HCT116 (cell line): ENCODE data around the gene ELP5. TPM values are rescaled to one million over a fixed set of nuclear protein-coding genes. Genes with fewer than 3 reads are reported as not detected.

Experiments used
- ATAC-seq: fragments of 200-7000 bp; cut with Tn5 transposase; 2 replicates; pipeline ENCODE4 v1.9.1; 2020; ENCODE audit warnings: mild to moderate bottlenecking, moderate library complexity
- BruUV-seq: library from RNA; stranded (reverse); fragments of 400-500 nt; replicated peaks from 2 replicates; lab custom pipeline; 2021; lab: Mats Ljungman, UMichigan
- CTCF ChIA-PET: fragments of 300-600 bp; sonication (Branson Sonifier 250); formaldehyde crosslinking; loops from one replicate; lab custom pipeline; 2021; ENCODE audit warnings: antibody characterized with exemption; lab: Charles Lee
- POLR2A ChIA-PET: fragments of 300-600, 350-600 bp; sonication (Branson Sonifier 250); formaldehyde crosslinking; loops from one replicate; lab custom pipeline; 2021; ENCODE audit warnings: antibody characterized with exemption; lab: Charles Lee
- RAD21 ChIA-PET, 2 experiments: fragments of 300-600 bp; sonication (Branson Sonifier 250); formaldehyde crosslinking; loops; one replicate each; lab custom pipeline; 2023; ENCODE audit warnings: low total read pairs in 2 of 2; ENCODE audit not compliant: uncharacterized antibody in 2 of 2, unreplicated experiment in 2 of 2, low non-redundant PET in 1 of 2; lab: Charles Lee
- DNase-seq: peaks from one replicate; pipeline ENCODE4 v3.0.0-alpha.2; 2010; ENCODE audit warnings: low read depth, low spot score
- H2AFZ ChIP-seq: fragments of 200-600 bp; shearing (Covaris generic), sonication (generic); 2 replicates; pipeline ENCODE4 v1.6.1; 2017; ENCODE audit warnings: low read depth, mixed run types, mixed read lengths, antibody characterized with exemption, low read length; ENCODE audit not compliant: poor library complexity, severe bottlenecking
- H3K27ac ChIP-seq: 2 replicates; pipeline ENCODE4 v1.5.1; 2012; ENCODE audit warnings: low read depth, low read length
- H3K27me3 ChIP-seq: fragments of 200-600 bp; sonication (generic); 2 replicates; pipeline ENCODE4 v1.6.1; 2016; ENCODE audit warnings: mixed run types, low read length, mixed read lengths; ENCODE audit not compliant: insufficient read depth
- H3K36me3 ChIP-seq, 2 experiments: fragments of 200-500 bp in 1 of 2; fragments of 200-600 bp in 1 of 2; sonication (Bioruptor generic) in 1 of 2; sonication (generic) in 1 of 2; 2 replicates each; pipeline versions ENCODE4 v1.5.1 to v1.6.1; 2014 to 2016; ENCODE audit warnings: low read length in 2 of 2, inconsistent platforms in 1 of 2, mixed read lengths in 1 of 2, mixed run types in 1 of 2; ENCODE audit not compliant: insufficient read depth in 2 of 2, control insufficient read depth in 1 of 2
- H3K4me1 ChIP-seq, 2 experiments: fragments of 200-600 bp in 1 of 2; sonication (generic) in 1 of 2; 2 replicates each; pipeline versions ENCODE4 v1.5.1 to v1.6.1; 2012 to 2017; ENCODE audit warnings: low read length in 2 of 2, inconsistent platforms in 1 of 2, mild to moderate bottlenecking in 1 of 2, mixed read lengths in 1 of 2, mixed run types in 1 of 2, moderate library complexity in 1 of 2; ENCODE audit not compliant: insufficient read depth in 2 of 2, control insufficient read depth in 1 of 2
- H3K4me2 ChIP-seq: fragments of 200-600 bp; sonication (generic); 2 replicates; pipeline ENCODE4 v1.6.1; 2017; ENCODE audit warnings: mixed run types, low read length, mixed read lengths
- H3K4me3 ChIP-seq, 2 experiments: fragments of 200-600 bp in 1 of 2; sonication (generic) in 1 of 2; replicated peaks in 1 of 2; 2 replicates each; pipeline ENCODE4 v1.5.1; 2011 to 2016; ENCODE audit warnings: low read length in 2 of 2, control low read depth in 1 of 2, low read depth in 1 of 2, mild to moderate bottlenecking in 1 of 2, mixed read lengths in 1 of 2, mixed run types in 1 of 2
- H3K79me2 ChIP-seq: fragments of 200-600 bp; sonication (generic); 2 replicates; pipeline ENCODE4 v1.6.1; 2017; ENCODE audit warnings: mild to moderate bottlenecking, mixed run types, low read length, moderate library complexity, mixed read lengths; ENCODE audit not compliant: insufficient read depth
- H3K9ac ChIP-seq: fragments of 200-600 bp; sonication (generic); 2 replicates; pipeline ENCODE4 v1.6.1; 2016; ENCODE audit warnings: low read length, mixed read lengths
- H3K9me2 ChIP-seq: fragments of 200-600 bp; sonication (generic), shearing (Covaris generic); 2 replicates; pipeline ENCODE4 v1.6.1; 2017; ENCODE audit warnings: mixed run types, mild to moderate bottlenecking, moderate library complexity; ENCODE audit not compliant: insufficient read depth
- H3K9me3 ChIP-seq, 2 experiments: fragments of 200-500 bp in 1 of 2; fragments of 200-600 bp in 1 of 2; sonication (Bioruptor generic) in 1 of 2; sonication (generic) in 1 of 2; 2 replicates each; pipeline ENCODE4 v1.6.1; 2014 to 2017; ENCODE audit warnings: low read length in 2 of 2, mixed read lengths in 2 of 2, inconsistent platforms in 1 of 2, low read depth in 1 of 2, mild to moderate bottlenecking in 1 of 2, mixed run types in 1 of 2, moderate library complexity in 1 of 2; ENCODE audit not compliant: control insufficient read depth in 1 of 2, insufficient read depth in 1 of 2
- H4K20me1 ChIP-seq: fragments of 200-600 bp; sonication (generic), shearing (Covaris generic); 2 replicates; pipeline ENCODE4 v1.6.1; 2017; ENCODE audit warnings: mixed run types, mild to moderate bottlenecking, moderate library complexity; ENCODE audit not compliant: insufficient read depth
- CTCF ChIP-seq, 3 experiments: fragments of 200-600 bp in 1 of 3; sonication (generic) in 1 of 3; IDR thresholded peaks in 2 of 3; conservative IDR thresholded peaks in 1 of 3; 2 replicates each; pipeline ENCODE4 v1.5.1; 2012 to 2017; ENCODE audit warnings: low read depth in 2 of 3, low read length in 2 of 3, antibody characterized with exemption in 1 of 3, borderline replicate concordance in 1 of 3, control low read depth in 1 of 3, mild to moderate bottlenecking in 1 of 3, mixed read lengths in 1 of 3, mixed run types in 1 of 3, moderate library complexity in 1 of 3; ENCODE audit not compliant: insufficient read depth in 1 of 3
- POLR2A ChIP-seq: IDR thresholded peaks from 2 replicates; pipeline ENCODE4 v1.7.0; 2011; ENCODE audit warnings: borderline replicate concordance; ENCODE audit not compliant: insufficient read depth, insufficient read length; ENCODE audit errors: extremely low read depth
- POLR2AphosphoS5 ChIP-seq: IDR thresholded peaks from 2 replicates; pipeline ENCODE4 v1.6.1; 2011; ENCODE audit warnings: mild to moderate bottlenecking, low read depth, low read length, moderate library complexity
- RAD21 ChIP-seq: IDR thresholded peaks from 2 replicates; pipeline ENCODE4 v1.6.1; 2012; ENCODE audit warnings: low read depth, mild to moderate bottlenecking
- REST ChIP-seq: IDR thresholded peaks from 2 replicates; pipeline ENCODE4 v1.6.1; 2012; ENCODE audit warnings: low read depth
- ZNF274 ChIP-seq: fragments of 200-500 bp; sonication (Bioruptor generic); IDR thresholded peaks from 2 replicates; pipeline ENCODE4 v1.6.1; 2014; ENCODE audit warnings: mild to moderate bottlenecking, low read depth, low read length, inconsistent platforms
- intact Hi-C: fragments of 100-400 bp; cut with micrococcal nuclease; formaldehyde crosslinking; loops from 2 replicates; pipeline ENCODE4 v1.10.0; 2022
- total RNA-seq: library from RNA; stranded (reverse); gene quantifications from one replicate; pipeline ENCODE4 v1.2.1, GENCODE V29; 2021; ENCODE audit not compliant: unreplicated experiment

ELP5 gene
- total RNA-seq, 1 experiment from 2014 or later, result 81.7 TPM

- peaks cover 28 to 34% of the 10 kb centered on the region in 2 experiments; a peak in 3 of 4 replicates for H3K36me3 ChIP-seq
- peak overlapping the region; percentile 95 for H3K9ac ChIP-seq
- peak overlapping the region; percentile 69 to 75 for H3K4me3 ChIP-seq
- H3K27me3 ChIP-seq, result no peaks in the 10 kb centered on the region
- peaks cover 7 to 48% of the 10 kb centered on the region in 2 experiments; a peak in 3 of 4 replicates for H3K4me1 ChIP-seq
- DNase-seq (no peak), ATAC-seq (peak; percentile 73)
- no peak overlapping the region for H2AFZ ChIP-seq
- ChIA-PET RAD21 (interaction anchor here (0.6 to 1.2 kb wide), 8 partner anchors 15 to 188 kb away, joined by 3 to 7 read pairs (median 5); no protein-coding TSS in a partner anchor), POLR2A (interaction anchor here (0.8 to 3.2 kb wide), 10 partner anchors 14 to 363 kb away, joined by 3 to 19 read pairs (median 9); partner anchors contain the start of genes DVL2, GABARAP, MPDU1 and PHF23), CTCF (interaction anchor here (0.9 to 2.8 kb wide), 14 partner anchors 8 to 340 kb away, joined by 3 to 37 read pairs (median 5); partner anchors contain the start of genes GABARAP, NEURL4, PHF23 and SLC2A4)
- TF ChIP-seq CTCF (IDR thresholded peaks at IDR 0.05 in 2 of 3, conservative IDR thresholded peaks at IDR 0.05 in 1 of 3; ENCODE audit: borderline replicate concordance in 1 of 3, insufficient read depth in 1 of 3, low read depth in 2 of 3, low read length in 2 of 3) (peak in 2 of 3 experiments; percentile 74 to 80; a peak in 5 of 6 replicates), RAD21 (peak; percentile 68), POLR2A (no peak), POLR2AphosphoS5 (peak; percentile 44; the same call in 1 of the 2 replicates), REST (no peak), ZNF274 (no peak)
- intact Hi-C loops, result loop anchor here (2.0 kb wide), 1 partner anchor 76 kb away; no protein-coding TSS in a partner anchor
- H3K4me2 ChIP-seq, result peak overlapping the region; percentile 96
- H4K20me1 ChIP-seq, result no peaks in the 10 kb centered on the region
- H3K79me2 ChIP-seq, result peaks cover 30% of the 10 kb centered on the region
- no peaks in the 10 kb centered on the region for H3K9me3 ChIP-seq
- H3K27ac ChIP-seq, result peak overlapping the region; percentile 99
- no TSS peak for BruUV-seq
- H3K9me2 ChIP-seq, result no peaks in the 10 kb centered on the region
Measured at GRCh38 chr17:7220593-7221277, 31.3 kb upstream of the ELP5 start.
